K562 (cell line): ENCODE data around the gene ZDHHC14. TPM values are rescaled to one million over a fixed set of nuclear protein-coding genes. Genes with fewer than 3 reads are reported as not detected.

Source experiments
- BHLHE40 ChIP-seq: IDR thresholded peaks from 2 replicates; pipeline ENCODE4 v1.6.1; 2011; ENCODE audit warnings: low read length, improper control_type of control experiment
- CBFA2T2 ChIP-seq: fragments of 450-650 bp; conservative IDR thresholded peaks from 2 replicates; pipeline ENCODE4 v1.6.1; 2017; ENCODE audit warnings: mild to moderate bottlenecking
- CTCFL ChIP-seq: IDR thresholded peaks from 2 replicates; pipeline ENCODE4 v1.6.1; 2011; ENCODE audit warnings: borderline replicate concordance, low read depth, mild to moderate bottlenecking, moderate library complexity, low read length; ENCODE audit not compliant: insufficient read depth, poor library complexity, severe bottlenecking
- EP300 ChIP-seq: IDR thresholded peaks from 2 replicates; pipeline ENCODE4 v1.6.1; 2012; ENCODE audit warnings: low read length, improper control_type of control experiment
- GTF2E2 ChIP-seq: fragments of 200-800 bp; sonication (Bioruptor generic); IDR thresholded peaks from 2 replicates; pipeline ENCODE4 v1.6.1; 2016; ENCODE audit warnings: missing genetic modification characterization, missing compliant biosample characterization
- IRF2 ChIP-seq: sonication (generic); formaldehyde crosslinking; IDR thresholded peaks from 2 replicates; pipeline ENCODE4 v1.8.1; 2022; ENCODE audit warnings: mild to moderate bottlenecking, missing genetic modification reagents
- JUNB ChIP-seq: fragments of 450-650 bp; formaldehyde crosslinking; conservative IDR thresholded peaks from 2 replicates; pipeline ENCODE4 v1.4.0; 2020; ENCODE audit warnings: mild to moderate bottlenecking
- PBX2 ChIP-seq, 2 experiments: IDR thresholded peaks in 1 of 2; conservative IDR thresholded peaks in 1 of 2; 2 replicates each; pipeline ENCODE4 v1.6.1; 2016; ENCODE audit warnings: low read depth in 2 of 2, mild to moderate bottlenecking in 1 of 2, missing compliant biosample characterization in 1 of 2, missing genetic modification characterization in 1 of 2, moderate library complexity in 1 of 2
- RAD21 ChIP-seq, 2 experiments: fragments of 250-450 bp in 1 of 2; fragments of 450-650 bp in 1 of 2; sonication (Bioruptor Pico) in 1 of 2; formaldehyde crosslinking in 1 of 2; IDR thresholded peaks in 1 of 2; conservative IDR thresholded peaks in 1 of 2; 2 replicates each; pipeline versions ENCODE4 v1.4.0 to v1.8.0; 2020 to 2022; ENCODE audit warnings: mild to moderate bottlenecking in 2 of 2, moderate library complexity in 1 of 2
- RB1 ChIP-seq: fragments of 450-650 bp; IDR thresholded peaks from 2 replicates; pipeline ENCODE4 v1.6.1; 2017; ENCODE audit warnings: low read depth, mild to moderate bottlenecking
- SRF ChIP-seq, 2 experiments: fragments of 250-450, 450-650 bp in 1 of 2; sonication (Bioruptor Pico) in 1 of 2; sonication (generic) in 1 of 2; formaldehyde crosslinking; IDR thresholded peaks; 2 replicates each; pipeline versions ENCODE4 v1.5.0 to v1.5.1; 2020 to 2022; ENCODE audit warnings: mild to moderate bottlenecking in 1 of 2, missing genetic modification reagents in 1 of 2
- TBL1XR1 ChIP-seq, 2 experiments: IDR thresholded peaks; 2 replicates each; pipeline ENCODE4 v1.6.1; 2012; ENCODE audit warnings: improper control_type of control experiment in 2 of 2, low read length in 2 of 2, mild to moderate bottlenecking in 1 of 2
- XRCC5 ChIP-seq: fragments of 200-400 bp; formaldehyde crosslinking; IDR thresholded peaks from 2 replicates; pipeline ENCODE4 v1.6.1; 2017; ENCODE audit warnings: low read depth, mild to moderate bottlenecking, low read length
- ZBTB1 ChIP-seq: sonication (generic); formaldehyde crosslinking; IDR thresholded peaks from 2 replicates; pipeline ENCODE4 v1.8.1; 2023; ENCODE audit warnings: missing genetic modification reagents, low read depth, mild to moderate bottlenecking, borderline replicate concordance
- ZBTB7A ChIP-seq: IDR thresholded peaks from 2 replicates; pipeline ENCODE4 v1.6.1; 2011; ENCODE audit warnings: low read depth, mild to moderate bottlenecking, low read length, moderate library complexity, borderline replicate concordance; ENCODE audit not compliant: control insufficient read depth
- ZNF77 ChIP-seq: fragments of 250-450 bp; sonication (Bioruptor Pico); IDR thresholded peaks from 2 replicates; pipeline ENCODE4 v1.5.0; 2020
- polyA plus RNA-seq, 8 experiments: library from polyadenylated mRNA; depleted of rRNA in 4 of 8; stranded (reverse) in 5 of 8; unstranded in 3 of 8; fragments of >200 nt; fragmentation: Nextera tagmentation in 2 of 8; fragmentation: Illumina TruSeq in 1 of 8; extraction: Ambion mirVana in 2 of 8; extraction: Trizol in 1 of 8; gene quantifications; 2 replicates each; pipeline versions ENCODE4 v1.2.1 to v1.2.3, GENCODE V29; 2011 to 2014; ENCODE audit warnings: inconsistent platforms in 1 of 8, missing spikeins in 1 of 8
- total RNA-seq, 7 experiments: library from RNA; depleted of rRNA in 6 of 7; stranded (reverse); fragments of >200 nt in 6 of 7; fragmentation: Illumina TruSeq in 2 of 7; extraction: Trizol in 2 of 7; gene quantifications; 2 replicates each; pipeline versions ENCODE4 v1.2.1 to v1.2.3, GENCODE V29; 2011 to 2021; ENCODE audit warnings: low replicate concordance in 1 of 7
- TF ChIP-seq, protein P1 (sequence below), 2 experiments: IDR thresholded peaks; 2 replicates each; pipeline ENCODE4 v1.6.1; 2011; ENCODE audit warnings: borderline replicate concordance in 1 of 2, control low read depth in 1 of 2, low read depth in 1 of 2, low read length in 1 of 2, mild to moderate bottlenecking in 1 of 2, mixed read lengths in 1 of 2, moderate library complexity in 1 of 2; ENCODE audit not compliant: insufficient read depth in 1 of 2, insufficient read length in 1 of 2, poor library complexity in 1 of 2, severe bottlenecking in 1 of 2; ENCODE audit errors: extremely low read depth in 1 of 2

ZDHHC14 gene
- total and polyA plus RNA-seq, 9 of the 15 experiments (the other 6 are each of a cell fraction or from before 2014, with no cell fraction given), result 0.92 to 23.1 (median 13.8) TPM

GRCh38 chr6:157461000-157461915 lies 80.3 kb downstream of the ZDHHC14 start (continued):
- TF ChIP-seq, protein P1, sequence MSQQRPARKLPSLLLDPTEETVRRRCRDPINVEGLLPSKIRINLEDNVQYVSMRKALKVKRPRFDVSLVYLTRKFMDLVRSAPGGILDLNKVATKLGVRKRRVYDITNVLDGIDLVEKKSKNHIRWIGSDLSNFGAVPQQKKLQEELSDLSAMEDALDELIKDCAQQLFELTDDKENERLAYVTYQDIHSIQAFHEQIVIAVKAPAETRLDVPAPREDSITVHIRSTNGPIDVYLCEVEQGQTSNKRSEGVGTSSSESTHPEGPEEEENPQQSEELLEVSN (IDR thresholded peaks at IDR 0.05; ENCODE audit: borderline replicate concordance in 1 of 2, extremely low read depth in 1 of 2, insufficient read depth in 1 of 2, insufficient read length in 1 of 2, low read depth in 1 of 2, low read length in 1 of 2, poor library complexity in 1 of 2, severe bottlenecking in 1 of 2), result peak; percentile 9 to 11
- TF ChIP-seq XRCC5 (0 out of 2 replicates have a peak, but pooled peaks have one; percentile 34), ZNF77 (CRISPR knock-in tag) (no peak), EP300 (peak; percentile 52; the same call in 1 of the 2 replicates), BHLHE40 (peak; percentile 58; the same call in 1 of the 2 replicates), GTF2E2 (tag) (no peak), SRF (CRISPR knock-in tag; IDR thresholded peaks at IDR 0.05) (peak in 1 of 2 experiments; percentile 70; a peak in 1 of 4 replicates), JUNB (CRISPR knock-in tag) (no peak), CBFA2T2 (peak; percentile 91), CTCFL (peak; percentile 51), TBL1XR1 (IDR thresholded peaks at IDR 0.05; ENCODE audit: low read length in 2 of 2) (0 out of 4 replicates have a peak, but pooled peaks of 1 of the 2 experiments have one; percentile 71), RAD21 (CRISPR knock-in tag; conservative IDR thresholded peaks at IDR 0.05 in 1 of 2, IDR thresholded peaks at IDR 0.05 in 1 of 2) (peak; percentile 67 to 79), PBX2 (CRISPR knock-in tag; IDR thresholded peaks at IDR 0.05; ENCODE audit: low read depth) (no peak), PBX2 (tag; conservative IDR thresholded peaks at IDR 0.05; ENCODE audit: low read depth) (peak; percentile 92), RB1 (0 out of 2 replicates have a peak, but pooled peaks have one; percentile 41), ZBTB1 (CRISPR knock-in tag) (no peak), IRF2 (CRISPR knock-in tag) (no peak), ZBTB7A (0 out of 2 replicates have a peak, but pooled peaks have one; percentile 80)
